Adrenal gland (tissue), 5 donors: ENCODE measurements around the gene PRICKLE1.

Experiments
- POLR2A ChIP-seq, 2 donors: fragments of 450-650 bp; IDR thresholded peaks; one replicate each; pipeline ENCODE4 v1.6.1; 2017; ENCODE audit warnings: antibody characterized with exemption in 2 of 2, mild to moderate bottlenecking in 2 of 2, moderate library complexity in 1 of 2
- TF ChIP-seq, protein P1 (sequence below), 6 experiments: fragments of 450-650 bp in 4 of 6; fragments of 200-600 bp in 2 of 6; sonication (generic) in 1 of 6; IDR thresholded peaks; 1 replicate in 5 of 6; 2 replicates in 1 of 6; pipeline versions ENCODE4 v1.5.1 to v1.8.0; 2016 to 2021; ENCODE audit warnings: antibody characterized with exemption in 6 of 6, mild to moderate bottlenecking in 2 of 6, moderate library complexity in 1 of 6
- donor health status: DM: no; HTN: no; CAD: no.

- no peak for TF ChIP-seq POLR2A (IDR thresholded peaks at IDR 0.05)
- TF ChIP-seq, protein P1, sequence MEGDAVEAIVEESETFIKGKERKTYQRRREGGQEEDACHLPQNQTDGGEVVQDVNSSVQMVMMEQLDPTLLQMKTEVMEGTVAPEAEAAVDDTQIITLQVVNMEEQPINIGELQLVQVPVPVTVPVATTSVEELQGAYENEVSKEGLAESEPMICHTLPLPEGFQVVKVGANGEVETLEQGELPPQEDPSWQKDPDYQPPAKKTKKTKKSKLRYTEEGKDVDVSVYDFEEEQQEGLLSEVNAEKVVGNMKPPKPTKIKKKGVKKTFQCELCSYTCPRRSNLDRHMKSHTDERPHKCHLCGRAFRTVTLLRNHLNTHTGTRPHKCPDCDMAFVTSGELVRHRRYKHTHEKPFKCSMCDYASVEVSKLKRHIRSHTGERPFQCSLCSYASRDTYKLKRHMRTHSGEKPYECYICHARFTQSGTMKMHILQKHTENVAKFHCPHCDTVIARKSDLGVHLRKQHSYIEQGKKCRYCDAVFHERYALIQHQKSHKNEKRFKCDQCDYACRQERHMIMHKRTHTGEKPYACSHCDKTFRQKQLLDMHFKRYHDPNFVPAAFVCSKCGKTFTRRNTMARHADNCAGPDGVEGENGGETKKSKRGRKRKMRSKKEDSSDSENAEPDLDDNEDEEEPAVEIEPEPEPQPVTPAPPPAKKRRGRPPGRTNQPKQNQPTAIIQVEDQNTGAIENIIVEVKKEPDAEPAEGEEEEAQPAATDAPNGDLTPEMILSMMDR (IDR thresholded peaks at IDR 0.05): no peak
Observed at GRCh38 chr12:42605685-42606084, 16.1 kb upstream of the PRICKLE1 start.
